ENCODE results near the gene CCNI.

CCNI gene

GRCh38 chr4:77047037-77047436 lies 28.8 kb downstream of the CCNI start:
- Histone ChIP-seq H2AFZ (ENCODE audit: low read length) (no peak overlapping the region), H3K27ac (ENCODE audit: low read depth, low read length, poor library complexity, severe bottlenecking) (no peak overlapping the region), H4K20me1 (ENCODE audit: insufficient read depth, low read length) (no peaks in the 10 kb centered on the region), H3K9me2 (ENCODE audit: low read depth, low read length) (no peaks in the 10 kb centered on the region), H3F3A (ENCODE audit: insufficient read depth, low read length) (0 out of 2 replicates have a peak, but pooled peaks cover 3% of the 10 kb centered on the region), H3K79me2 (ENCODE audit: insufficient read depth, low read length) (no peaks in the 10 kb centered on the region), H3K4me2 (ENCODE audit: low read length) (no peak overlapping the region), H3K36me3 (ENCODE audit: insufficient read depth, low read length) (peaks cover 70% of the 10 kb centered on the region), H3K9ac (ENCODE audit: low read length) (no peak overlapping the region), H3K27me3 (ENCODE audit: insufficient read depth, low read length) (no peaks in the 10 kb centered on the region), H3K4me1 (ENCODE audit: insufficient read depth, low read length, severe bottlenecking) (no peaks in the 10 kb centered on the region), H3K9me3 (ENCODE audit: low read length) (no peaks in the 10 kb centered on the region), H3K4me3 (ENCODE audit: low read depth, low read length, poor library complexity, severe bottlenecking) (no peak overlapping the region)
- no peak for TF ChIP-seq EZH2 (IDR thresholded peaks at IDR 0.05; ENCODE audit: borderline replicate concordance, low read length)
- TF ChIP-seq, protein P1, sequence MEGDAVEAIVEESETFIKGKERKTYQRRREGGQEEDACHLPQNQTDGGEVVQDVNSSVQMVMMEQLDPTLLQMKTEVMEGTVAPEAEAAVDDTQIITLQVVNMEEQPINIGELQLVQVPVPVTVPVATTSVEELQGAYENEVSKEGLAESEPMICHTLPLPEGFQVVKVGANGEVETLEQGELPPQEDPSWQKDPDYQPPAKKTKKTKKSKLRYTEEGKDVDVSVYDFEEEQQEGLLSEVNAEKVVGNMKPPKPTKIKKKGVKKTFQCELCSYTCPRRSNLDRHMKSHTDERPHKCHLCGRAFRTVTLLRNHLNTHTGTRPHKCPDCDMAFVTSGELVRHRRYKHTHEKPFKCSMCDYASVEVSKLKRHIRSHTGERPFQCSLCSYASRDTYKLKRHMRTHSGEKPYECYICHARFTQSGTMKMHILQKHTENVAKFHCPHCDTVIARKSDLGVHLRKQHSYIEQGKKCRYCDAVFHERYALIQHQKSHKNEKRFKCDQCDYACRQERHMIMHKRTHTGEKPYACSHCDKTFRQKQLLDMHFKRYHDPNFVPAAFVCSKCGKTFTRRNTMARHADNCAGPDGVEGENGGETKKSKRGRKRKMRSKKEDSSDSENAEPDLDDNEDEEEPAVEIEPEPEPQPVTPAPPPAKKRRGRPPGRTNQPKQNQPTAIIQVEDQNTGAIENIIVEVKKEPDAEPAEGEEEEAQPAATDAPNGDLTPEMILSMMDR (IDR thresholded peaks at IDR 0.05; ENCODE audit: low read length): peak; percentile 39

- Histone ChIP-seq H3K9me2 (ENCODE audit: low read depth, low read length) (no peaks in the 10 kb centered on the region), H3K4me1 (ENCODE audit: insufficient read depth, low read length, severe bottlenecking) (no peaks in the 10 kb centered on the region), H2AFZ (ENCODE audit: low read length) (no peak overlapping the region), H3F3A (ENCODE audit: insufficient read depth, low read length) (0 out of 2 replicates have a peak, but pooled peaks cover 3% of the 10 kb centered on the region), H3K36me3 (ENCODE audit: insufficient read depth, low read length) (peaks cover 58% of the 10 kb centered on the region), H3K4me3 (ENCODE audit: low read depth, low read length, poor library complexity, severe bottlenecking) (no peak overlapping the region), H3K4me2 (ENCODE audit: low read length) (no peak overlapping the region), H3K27me3 (ENCODE audit: insufficient read depth, low read length) (no peaks in the 10 kb centered on the region), H3K27ac (ENCODE audit: low read depth, low read length, poor library complexity, severe bottlenecking) (no peak overlapping the region), H3K79me2 (ENCODE audit: insufficient read depth, low read length) (no peaks in the 10 kb centered on the region), H3K9me3 (ENCODE audit: low read length) (no peaks in the 10 kb centered on the region), H4K20me1 (ENCODE audit: insufficient read depth, low read length) (no peaks in the 10 kb centered on the region), H3K9ac (ENCODE audit: low read length) (no peak overlapping the region)
- TF ChIP-seq, protein P1 (IDR thresholded peaks at IDR 0.05; ENCODE audit: low read length): no peak
- no peak for TF ChIP-seq EZH2 (IDR thresholded peaks at IDR 0.05; ENCODE audit: borderline replicate concordance, low read length)
Observed at GRCh38 chr4:77045490-77045889, 30.3 kb downstream of the CCNI start.

DNA sequence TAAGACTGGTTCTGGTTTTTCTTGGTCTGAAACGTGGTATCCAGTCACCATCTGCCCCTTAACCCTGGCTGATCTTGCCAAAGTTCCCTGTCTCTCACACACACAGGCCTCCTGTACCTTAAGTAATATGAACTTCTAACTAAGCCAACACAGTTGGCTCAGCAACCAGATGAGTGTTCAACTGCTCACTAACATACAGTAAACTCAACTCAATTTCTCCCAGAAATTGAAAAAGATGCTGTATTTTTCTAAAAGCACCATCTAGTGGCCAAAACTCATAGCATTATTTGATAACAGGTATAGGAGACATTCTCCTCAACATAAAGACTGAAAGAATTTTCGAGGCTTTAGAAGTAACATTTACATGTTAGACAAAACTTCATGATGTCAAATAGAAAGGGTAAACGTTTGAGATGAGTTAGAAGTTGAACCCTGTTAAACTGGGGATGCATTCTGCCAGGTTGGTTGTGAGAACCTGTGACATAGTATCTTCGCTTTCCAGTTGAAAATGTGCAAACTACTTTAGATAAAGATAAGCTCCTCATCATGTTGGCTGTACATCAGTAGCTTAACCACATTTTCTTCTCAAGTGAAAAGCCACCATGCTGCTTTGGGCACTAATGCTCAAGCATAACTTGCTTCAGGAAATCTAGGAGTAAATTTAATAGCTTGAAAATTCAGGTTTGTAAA lies 31.2 kb downstream of the CCNI start:
- Histone ChIP-seq H3K27ac (ENCODE audit: low read depth, low read length, poor library complexity, severe bottlenecking) (no peak overlapping the region), H4K20me1 (ENCODE audit: insufficient read depth, low read length) (no peaks in the 10 kb centered on the region), H3K36me3 (ENCODE audit: insufficient read depth, low read length) (peaks cover 51% of the 10 kb centered on the region), H3K4me1 (ENCODE audit: insufficient read depth, low read length, severe bottlenecking) (no peaks in the 10 kb centered on the region), H3K27me3 (ENCODE audit: insufficient read depth, low read length) (no peaks in the 10 kb centered on the region), H3K9ac (ENCODE audit: low read length) (no peak overlapping the region), H3F3A (ENCODE audit: insufficient read depth, low read length) (0 out of 2 replicates have a peak, but pooled peaks cover 3% of the 10 kb centered on the region), H3K79me2 (ENCODE audit: insufficient read depth, low read length) (no peaks in the 10 kb centered on the region), H3K9me2 (ENCODE audit: low read depth, low read length) (no peaks in the 10 kb centered on the region), H2AFZ (ENCODE audit: low read length) (no peak overlapping the region), H3K4me2 (ENCODE audit: low read length) (no peak overlapping the region), H3K9me3 (ENCODE audit: low read length) (no peaks in the 10 kb centered on the region), H3K4me3 (ENCODE audit: low read depth, low read length, poor library complexity, severe bottlenecking) (no peak overlapping the region)
- no peak for TF ChIP-seq EZH2 (IDR thresholded peaks at IDR 0.05; ENCODE audit: borderline replicate concordance, low read length)
- TF ChIP-seq, protein P1 (IDR thresholded peaks at IDR 0.05; ENCODE audit: low read length): peak; percentile 82
